Muscle of arm (tissue), 12 donors: ENCODE data around the gene NSMCE1. TPM values are rescaled to one million over a fixed set of nuclear protein-coding genes. Genes with fewer than 3 reads are reported as not detected.
"Not testable (repeated sequence)": the region's sequence is repeated elsewhere in the genome, so short reads cannot be mapped to it uniquely, and the experiment has no call there.

Experiments
- DNase-seq: peaks from one replicate; pipeline ENCODE4 v3.0.0-alpha.2; 2013
- polyA plus RNA-seq, 12 donors: library from polyadenylated mRNA; unstranded; fragments of 120-200 nt; gene quantifications; one replicate each; pipeline ENCODE4 v1.2.1, GENCODE V29; 2013; ENCODE audit not compliant: insufficient read length in 12 of 12

The NSMCE1 gene
- polyA plus RNA-seq, 12 donors: 41.9 to 190 (median 51.5) TPM; not detected in 1

DNA sequence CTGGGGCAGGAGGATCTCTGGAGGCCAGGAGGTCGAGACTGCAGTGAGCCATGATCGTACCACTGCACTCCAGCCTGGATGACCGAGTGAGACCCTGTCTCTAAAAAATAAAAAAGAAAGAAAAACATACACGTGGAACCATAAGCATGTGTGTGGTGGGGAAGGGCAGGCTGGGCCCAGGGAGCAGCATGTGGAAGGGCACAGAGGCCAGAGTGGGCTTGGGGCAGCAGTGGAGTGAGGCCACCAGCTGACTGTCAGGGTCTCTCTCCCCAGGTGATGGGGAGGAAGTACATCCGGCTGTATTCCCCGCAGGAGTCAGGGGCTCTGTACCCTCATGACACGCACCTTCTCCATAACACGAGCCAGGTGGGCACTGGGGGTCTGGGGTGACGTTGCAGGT, 48.5 kb downstream of the NSMCE1 start:
- no peak for DNase-seq

GRCh38 chr16:27219161-27219560, 49.4 kb downstream of the NSMCE1 start:
- DNase-seq: no peak

- no peak for DNase-seq
These were observed 49.8 kb downstream of the NSMCE1 start for GRCh38 chr16:27218756-27219155.

DNA sequence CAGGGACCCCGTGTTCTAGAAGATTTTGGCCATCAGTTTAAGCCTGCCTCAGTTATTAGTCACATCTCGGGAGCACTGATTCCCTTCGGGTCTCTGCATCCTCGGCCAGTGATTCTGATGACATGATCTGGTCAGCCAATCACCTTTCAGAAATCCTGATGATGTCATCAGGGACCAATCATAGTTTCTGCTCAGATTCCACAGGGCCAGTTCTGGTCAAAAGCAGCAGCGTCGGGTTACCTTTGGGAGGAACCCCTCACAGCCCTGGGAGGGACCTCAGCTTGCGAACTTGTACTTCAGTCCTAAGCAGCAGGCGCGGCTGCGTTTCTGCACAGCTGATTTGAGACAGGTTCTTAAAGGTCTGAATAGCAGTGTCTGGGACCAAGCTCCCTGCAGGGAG, 51.3 kb downstream of the NSMCE1 start:
- DNase-seq: peak; percentile 55

- no peak for DNase-seq
These were observed 52.2 kb downstream of the NSMCE1 start for GRCh38 chr16:27216297-27216885.

DNA sequence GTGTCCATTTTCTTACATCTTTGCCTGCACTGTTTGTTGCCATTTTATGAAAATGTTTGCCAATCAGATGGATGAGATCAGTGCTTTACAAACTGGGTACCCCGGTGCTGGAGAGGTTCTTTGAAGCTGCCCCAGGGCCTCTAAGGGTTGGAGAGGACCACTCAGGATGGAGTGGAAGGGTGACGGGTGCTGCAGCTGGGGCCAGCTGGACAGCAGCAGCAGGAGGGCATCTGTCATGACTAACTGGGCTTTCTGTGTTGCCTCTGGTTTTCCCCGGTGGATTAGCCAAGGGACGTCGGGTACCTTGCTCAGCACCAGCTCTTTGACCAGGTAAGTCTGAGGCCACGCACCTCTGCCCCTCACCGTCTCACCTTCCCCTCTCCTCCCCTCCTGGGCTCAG, 52.9 kb downstream of the NSMCE1 start:
- no peak for DNase-seq

DNA sequence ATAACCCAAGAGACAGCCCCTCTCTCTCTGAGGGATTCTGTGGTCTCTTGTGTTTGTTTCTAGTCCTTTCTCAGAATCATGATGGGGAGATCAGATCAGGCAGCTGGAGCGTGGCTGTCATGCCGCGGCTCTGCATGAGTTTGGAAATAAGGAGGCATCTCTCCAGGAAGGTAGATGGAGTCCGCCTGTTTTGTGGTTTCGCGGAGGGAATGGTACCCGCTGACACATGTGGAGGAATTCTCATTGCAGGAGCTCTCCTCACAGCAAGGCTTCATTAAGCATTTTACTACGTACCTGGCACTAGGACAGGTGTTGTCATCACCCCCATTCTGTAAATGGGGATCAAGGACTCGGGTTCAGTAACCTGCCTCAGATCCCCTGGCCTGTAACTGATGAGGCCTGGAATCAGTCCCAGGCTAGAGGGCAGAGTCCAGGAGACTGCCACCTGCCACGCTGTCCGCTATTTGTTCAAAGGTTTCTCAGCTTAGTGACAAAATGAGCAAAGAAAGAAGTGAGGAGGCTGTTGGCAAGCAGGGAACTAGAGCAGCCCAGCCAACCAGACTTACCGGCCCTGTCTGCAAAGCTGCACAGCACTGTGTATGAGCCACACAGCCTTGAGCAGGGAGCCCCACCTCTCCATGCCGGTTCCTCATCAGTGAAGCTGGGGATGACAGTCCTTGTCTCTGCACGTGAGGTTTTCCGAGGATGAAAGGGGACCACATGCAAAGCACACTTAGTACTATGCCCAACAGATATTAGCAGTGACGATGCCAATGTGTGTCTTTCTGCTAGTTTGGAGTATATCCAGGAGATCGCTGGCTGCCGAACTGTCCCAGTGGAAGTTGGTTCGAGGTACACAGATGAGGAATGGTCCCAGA, 54.2 kb downstream of the NSMCE1 start:
- DNase-seq: no peak

DNA sequence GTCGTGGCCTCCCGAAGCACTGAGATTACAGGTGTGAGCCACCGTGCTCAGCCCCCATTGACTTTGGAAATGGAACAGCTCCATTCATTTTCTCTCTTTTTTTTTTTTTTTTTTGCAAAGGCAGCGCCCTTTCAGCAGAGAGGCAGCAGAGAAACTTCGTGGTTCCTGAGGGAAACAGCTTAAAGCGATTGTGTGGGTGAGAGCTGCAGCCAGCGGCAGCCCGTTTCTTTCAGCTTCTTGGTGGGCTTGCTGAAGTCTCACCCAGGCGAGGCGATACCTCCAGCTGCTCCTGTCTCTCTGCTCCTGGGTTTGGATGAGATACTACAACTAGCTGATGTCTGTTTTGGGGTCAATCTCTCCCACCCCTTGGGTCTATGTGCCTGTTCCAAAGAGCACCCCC, 57.5 kb downstream of the NSMCE1 start:
- no peak for DNase-seq

DNA sequence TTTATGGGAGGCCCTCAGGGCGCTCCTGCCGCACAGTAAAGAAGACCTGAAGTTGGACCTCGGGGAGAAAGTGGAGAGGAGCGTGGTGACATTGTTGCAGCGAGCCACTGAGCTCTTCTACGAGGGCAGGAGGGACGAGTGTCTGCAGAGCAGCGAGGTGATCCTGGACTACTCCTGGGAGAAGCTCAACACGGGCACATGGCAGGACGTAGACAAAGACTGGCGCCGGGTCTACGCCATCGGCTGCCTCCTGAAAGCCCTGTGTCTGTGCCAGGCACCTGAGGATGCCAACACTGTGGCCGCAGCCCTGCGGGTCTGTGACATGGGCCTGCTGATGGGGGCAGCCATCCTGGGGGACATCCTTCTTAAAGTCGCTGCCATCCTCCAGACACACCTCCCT, 58.4 kb downstream of the NSMCE1 start:
- DNase-seq: no peak

DNA sequence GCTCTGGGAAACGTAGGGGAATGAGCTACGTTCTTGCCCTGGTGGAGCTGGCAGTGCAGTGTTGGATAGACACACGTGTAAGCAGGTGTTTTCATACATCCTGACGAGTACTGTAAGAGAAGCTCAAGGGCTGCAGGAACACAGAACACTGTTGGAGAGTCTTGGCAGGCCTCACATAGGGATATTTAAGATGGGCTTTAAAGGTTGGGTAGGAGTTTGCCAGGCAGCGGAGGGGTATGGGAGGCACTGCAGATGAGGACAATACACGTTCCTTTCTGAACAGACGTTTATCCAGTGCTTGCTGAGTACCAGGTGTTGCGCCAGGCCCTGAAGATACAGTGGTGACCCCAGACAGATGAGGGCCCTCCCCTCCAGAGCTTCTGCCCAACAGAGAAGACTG, 59.0 kb downstream of the NSMCE1 start:
- DNase-seq: no peak

DNA sequence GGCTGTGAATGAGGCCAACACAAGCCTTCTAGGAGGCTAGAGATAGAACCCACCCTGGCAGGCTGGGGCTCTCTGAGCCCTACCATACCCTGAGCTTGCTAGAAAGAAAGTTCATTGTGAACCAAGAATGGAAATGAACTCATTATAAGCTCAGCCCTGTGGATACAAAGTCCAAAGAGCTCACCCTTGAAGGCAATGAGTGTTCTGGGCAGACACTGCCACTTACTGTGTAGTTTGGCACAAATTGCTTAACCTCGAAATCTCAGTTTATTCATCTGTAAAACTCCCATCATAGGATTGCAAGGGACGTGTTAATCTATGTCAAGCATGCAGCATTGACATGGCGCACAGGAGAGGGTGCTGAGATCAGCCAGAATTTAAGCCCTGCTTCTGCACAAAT, 59.8 kb downstream of the NSMCE1 start:
- DNase-seq: no peak

GRCh38 chr16:27208081-27208680, 60.4 kb downstream of the NSMCE1 start:
- DNase-seq: no peak

GRCh38 chr16:27207121-27207520, 61.5 kb downstream of the NSMCE1 start:
- DNase-seq: not testable (repeated sequence)

DNA sequence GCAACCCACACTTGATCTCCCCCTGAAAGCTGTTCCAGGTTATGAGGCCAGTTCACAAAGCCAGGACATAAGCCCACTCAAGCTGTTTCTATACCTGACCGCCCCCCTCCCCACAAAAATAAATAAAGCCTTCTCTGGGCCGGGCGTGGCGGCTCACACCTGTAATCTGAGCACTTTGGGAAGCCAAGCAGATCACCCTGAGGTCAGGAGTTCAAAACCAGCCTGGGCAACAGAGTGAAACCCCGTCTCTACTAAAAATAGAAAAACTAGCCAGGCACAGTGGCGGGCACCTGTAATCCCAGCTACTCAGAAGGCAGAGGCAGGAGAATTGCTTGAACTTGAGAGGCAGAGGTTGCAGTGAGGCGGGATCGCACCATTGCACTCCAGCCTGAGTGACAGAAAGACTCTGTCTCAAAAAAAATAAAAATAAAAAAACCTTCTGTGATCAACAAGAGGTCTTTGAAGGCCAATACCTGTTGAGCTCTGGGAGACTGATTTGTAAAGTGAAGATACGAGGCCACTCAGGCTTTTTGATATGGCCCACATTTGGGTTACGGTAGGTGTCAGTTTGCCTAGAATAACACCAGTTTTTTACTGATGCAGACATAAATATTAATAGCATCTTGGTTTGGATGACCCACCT, 63.0 kb downstream of the NSMCE1 start:
- DNase-seq: no peak

- DNase-seq: no peak
These were observed 64.2 kb downstream of the NSMCE1 start for GRCh38 chr16:27204312-27204915.

- peak; percentile 100 for DNase-seq
These were observed 64.9 kb downstream of the NSMCE1 start, which contains the start of gene KDM8 for GRCh38 chr16:27203507-27204311. Gene KDM8, plus strand, starts transcription at chr16:27203526. Its CDS starts 6,598 bp downstream, at chr16:27210124.

DNA sequence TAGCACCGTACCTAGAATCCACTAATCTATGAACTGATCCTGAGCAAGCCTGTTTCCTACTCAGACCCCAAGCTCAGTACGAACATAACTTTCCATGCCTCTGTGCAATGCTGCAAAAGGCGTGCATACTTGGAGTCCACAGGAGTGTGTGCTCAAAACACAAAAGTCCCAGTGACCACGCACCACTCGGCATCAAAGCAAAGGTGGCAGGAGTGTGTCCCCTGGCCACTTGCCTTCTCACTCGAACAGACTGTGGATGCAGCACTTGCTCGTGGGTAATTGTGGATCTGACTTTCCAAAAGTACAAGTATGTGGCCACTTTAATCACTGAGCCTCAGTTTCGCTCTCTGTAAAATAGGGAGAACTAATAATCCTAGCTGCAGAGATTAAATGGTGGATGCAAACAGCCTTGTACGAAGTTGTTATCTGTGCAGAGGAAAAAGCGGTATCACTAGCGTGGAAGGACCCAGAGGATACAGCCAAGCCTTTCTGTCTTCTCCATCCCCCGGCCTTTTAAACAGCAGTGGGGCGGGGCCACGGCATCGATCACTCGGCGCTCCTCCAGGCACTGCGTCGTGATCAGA, 65.6 kb downstream of the NSMCE1 start:
- DNase-seq: no peak

GRCh38 chr16:27200914-27201313, 67.7 kb downstream of the NSMCE1 start:
- DNase-seq: not testable (repeated sequence)

DNA sequence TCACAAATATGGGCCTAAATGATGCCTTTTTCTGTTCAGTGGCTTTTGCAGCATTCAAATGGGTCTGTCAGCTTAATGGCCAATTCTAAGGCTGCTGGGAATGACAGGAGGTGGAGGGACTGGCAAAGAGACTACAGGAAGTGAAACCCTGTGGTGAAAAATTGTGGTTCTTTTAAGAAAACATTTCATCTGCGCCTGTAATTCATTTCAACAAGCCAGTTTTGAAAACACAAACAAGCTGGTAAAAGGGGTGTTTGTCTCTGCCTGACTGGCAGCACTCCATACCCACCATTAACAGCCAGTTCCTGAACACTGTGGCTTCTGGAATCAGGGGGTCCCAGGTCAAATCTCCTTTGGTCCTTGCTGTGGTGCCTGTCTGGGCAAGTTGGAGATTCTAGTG, 68.8 kb downstream of the NSMCE1 start:
- DNase-seq: no peak

- no peak for DNase-seq
These were observed 69.4 kb downstream of the NSMCE1 start for GRCh38 chr16:27199235-27199586.
